ENCODE results near the gene SPRYD3.
"Not testable (repeated sequence)": the region's sequence is repeated elsewhere in the genome, so short reads cannot be mapped to it uniquely, and the experiment has no call there.

Gene SPRYD3

DNA sequence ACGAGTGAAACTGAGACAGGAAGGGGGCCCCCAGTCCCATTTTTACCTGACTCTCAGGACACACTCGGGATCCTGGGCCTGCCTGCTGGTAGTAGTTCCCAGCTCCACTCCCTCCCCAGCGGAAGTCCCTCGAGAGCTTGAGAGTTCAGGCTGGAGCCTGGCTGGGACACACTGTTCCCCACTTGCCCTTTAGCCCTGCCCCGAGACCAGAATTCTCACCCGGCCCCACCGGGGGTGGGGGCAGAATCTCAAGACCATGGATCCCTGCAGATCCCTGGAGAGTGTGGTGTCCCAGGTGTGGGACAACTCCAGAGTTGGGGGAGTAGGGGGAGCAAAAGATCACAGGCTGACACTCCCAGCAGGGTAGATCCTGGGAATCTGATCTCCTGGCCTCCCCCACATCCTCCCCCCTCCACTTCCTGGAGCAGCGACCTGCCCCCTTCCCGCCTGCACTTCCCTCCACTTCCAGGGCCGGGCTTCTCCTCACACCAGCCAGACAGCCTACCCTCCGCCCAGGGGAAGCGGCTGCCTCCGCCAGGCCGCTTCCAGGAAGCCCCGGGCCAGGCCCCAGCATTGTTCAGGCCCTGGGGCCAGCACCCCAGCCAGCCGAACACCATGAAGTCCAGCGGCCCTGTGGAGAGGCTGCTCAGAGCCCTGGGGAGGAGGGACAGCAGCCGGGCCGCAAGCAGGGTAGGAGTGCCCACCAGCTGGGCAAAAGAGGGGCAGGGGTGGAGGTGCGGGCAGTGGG is 29.4 kb downstream of the SPRYD3 start, which contains the start of gene TNS2:
TNS2 (plus strand) TSS at position 495 of the 748 bp plus-strand sequence; CDS start at position 616, 121 bp downstream.
- DNase-seq: no peak

DNA sequence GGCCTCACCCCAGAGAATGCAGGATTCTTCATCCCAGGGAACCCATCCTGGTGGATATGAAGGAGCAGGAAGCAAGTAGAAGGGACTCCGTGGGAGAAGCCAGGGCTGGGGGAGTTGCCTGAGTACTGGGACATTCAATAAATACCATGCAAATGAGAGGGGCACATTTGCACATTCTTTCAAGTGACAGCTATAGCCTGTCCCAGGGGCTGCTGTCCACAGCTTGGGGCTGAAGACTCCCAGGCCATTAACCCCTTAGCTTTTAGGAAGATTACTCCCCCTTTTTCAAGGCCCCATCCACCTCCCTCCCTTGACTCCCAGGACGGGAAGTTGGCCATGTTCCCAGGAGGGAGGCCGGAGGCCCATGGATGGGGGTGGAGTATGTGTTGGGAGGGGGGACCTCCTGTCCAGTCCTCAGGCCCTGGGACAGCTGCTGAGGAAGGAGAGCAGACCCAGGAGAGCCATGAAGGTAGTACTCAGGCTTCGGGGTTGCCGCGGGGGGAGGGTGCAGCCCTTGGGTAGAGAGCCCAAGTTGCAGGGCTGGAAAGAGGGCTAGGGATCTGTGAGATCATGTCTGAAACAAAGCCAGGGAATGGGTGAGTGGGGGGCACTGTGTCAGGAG is 30.3 kb downstream of the SPRYD3 start:
- peak in 1 of 2 experiments; percentile 55 for DNase-seq

DNA sequence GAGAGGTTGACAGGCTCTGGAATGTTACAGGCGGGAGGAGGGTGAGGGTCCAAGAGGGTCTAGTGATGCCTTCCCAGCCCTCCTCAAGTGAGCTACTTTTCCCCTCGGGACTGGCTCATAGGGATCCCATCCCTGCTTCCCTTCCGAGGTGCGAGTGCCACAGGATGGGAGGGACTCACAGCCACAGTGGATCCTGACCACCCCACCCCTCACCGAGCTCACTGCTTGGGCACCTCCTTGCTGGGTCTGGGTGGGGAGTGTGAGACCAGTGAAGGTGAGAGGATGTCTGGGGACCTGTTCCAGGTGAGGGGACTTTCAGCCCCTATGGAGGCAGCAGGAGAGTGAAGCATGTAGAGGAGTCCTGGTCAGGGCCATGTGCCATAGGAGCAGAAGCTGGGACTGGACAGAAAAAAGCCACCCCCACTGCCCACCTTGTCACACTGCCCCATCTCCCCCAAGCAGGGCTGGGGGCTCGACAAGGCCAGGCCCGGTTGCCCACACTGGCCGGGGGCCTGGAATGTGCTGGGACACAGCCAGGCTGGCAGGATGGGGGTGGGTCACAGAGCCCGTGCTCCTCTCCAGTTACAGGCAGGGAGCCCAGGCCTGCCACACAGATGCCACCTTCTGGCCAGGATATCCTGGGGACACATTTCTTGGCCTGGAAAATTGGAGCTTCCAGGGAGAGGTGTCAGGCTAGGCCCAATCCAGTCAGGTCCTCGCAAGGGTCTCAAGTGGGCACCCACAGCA is 31.0 kb downstream of the SPRYD3 start:
- peak in 1 of 2 experiments; percentile 69 for DNase-seq

DNA sequence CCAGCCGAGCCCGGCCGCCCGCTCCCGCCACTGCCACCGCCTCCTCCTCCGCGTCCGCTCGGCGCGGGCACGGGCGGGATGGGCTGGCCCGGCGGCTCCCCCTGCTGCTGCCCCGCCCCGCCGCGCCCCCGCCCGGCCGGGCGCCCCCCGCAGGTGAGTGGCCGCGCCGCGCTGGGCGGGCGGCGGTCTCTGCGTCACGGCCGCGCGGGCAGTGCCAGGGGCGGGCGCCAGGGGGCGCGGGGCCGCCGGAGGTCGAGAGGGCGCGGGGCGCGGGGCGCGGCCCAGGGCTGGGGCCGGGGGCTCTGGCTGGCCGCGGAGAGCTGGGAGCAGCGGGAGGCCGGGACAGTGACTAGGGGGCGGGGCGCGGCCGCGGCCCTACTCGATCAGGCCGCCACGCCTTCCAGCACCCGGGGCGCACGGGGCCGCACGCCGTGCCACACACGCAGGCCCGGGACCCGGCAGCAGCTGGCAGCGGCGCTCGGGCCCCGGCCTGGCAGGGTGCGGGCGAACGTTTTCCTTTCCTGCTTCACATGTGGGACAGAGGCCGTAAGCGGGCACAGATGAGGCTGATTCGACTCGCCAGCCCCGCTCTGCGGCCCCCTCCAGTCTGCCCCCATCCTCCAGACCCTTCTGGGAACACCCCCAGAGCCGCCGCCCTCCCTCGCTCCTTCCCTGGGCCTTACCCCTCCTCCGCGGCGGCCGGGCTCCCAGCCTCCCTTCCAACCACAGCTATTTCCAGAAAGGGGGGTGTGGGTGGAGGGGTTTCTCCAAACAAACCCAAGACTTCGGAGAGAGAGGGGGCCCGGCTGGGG is 31.8 kb downstream of the SPRYD3 start:
- peak in 1 of 2 experiments; percentile 76 for DNase-seq

DNA sequence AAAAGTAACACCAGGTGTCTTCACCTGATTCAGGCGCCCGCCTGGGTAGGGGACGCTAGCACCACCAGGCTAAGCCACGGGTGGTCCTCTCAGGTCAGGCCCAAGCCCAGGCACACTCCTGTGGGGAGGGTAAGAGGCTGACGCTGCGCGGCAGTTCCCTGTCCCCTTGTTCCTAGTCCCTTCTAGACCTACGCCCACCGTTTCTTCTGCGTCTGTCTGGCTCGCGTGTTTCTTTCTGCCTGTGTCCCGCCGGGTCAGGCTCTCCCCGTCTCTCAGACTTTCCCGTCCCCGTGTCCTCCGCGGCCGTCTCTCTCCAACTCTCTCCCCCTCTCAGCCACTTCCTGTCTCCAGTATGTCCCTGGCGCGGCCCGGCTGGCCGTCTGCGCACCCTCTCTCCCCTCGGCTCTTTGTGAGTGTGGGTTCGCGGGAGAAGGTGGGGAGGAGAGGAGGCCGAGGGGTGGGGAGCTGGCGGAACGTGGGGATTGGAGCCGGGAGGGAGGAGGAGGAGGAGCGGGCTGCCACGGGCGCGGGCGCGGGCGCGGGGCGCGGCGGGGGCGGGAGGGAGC is 32.5 kb downstream of the SPRYD3 start:
- peak in 1 of 2 experiments; percentile 64 for DNase-seq

DNA sequence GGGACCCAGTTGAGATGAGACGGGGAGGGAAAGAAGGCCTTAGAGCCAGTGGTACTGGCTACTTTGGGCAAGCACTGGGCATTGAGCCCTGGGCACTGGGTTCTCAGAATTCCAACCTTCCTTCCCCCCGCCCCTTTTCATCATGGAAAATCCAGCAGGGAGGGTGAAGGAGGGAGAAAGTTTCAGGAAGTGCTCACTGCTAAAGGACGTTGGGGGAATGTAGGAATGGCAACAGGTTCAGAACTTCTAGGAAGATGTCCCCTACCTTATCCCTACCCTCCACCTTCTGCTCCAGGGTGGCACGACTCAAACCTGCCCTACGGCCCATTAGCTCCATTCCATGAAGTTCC is 33.5 kb downstream of the SPRYD3 start:
- no peak for DNase-seq

DNA sequence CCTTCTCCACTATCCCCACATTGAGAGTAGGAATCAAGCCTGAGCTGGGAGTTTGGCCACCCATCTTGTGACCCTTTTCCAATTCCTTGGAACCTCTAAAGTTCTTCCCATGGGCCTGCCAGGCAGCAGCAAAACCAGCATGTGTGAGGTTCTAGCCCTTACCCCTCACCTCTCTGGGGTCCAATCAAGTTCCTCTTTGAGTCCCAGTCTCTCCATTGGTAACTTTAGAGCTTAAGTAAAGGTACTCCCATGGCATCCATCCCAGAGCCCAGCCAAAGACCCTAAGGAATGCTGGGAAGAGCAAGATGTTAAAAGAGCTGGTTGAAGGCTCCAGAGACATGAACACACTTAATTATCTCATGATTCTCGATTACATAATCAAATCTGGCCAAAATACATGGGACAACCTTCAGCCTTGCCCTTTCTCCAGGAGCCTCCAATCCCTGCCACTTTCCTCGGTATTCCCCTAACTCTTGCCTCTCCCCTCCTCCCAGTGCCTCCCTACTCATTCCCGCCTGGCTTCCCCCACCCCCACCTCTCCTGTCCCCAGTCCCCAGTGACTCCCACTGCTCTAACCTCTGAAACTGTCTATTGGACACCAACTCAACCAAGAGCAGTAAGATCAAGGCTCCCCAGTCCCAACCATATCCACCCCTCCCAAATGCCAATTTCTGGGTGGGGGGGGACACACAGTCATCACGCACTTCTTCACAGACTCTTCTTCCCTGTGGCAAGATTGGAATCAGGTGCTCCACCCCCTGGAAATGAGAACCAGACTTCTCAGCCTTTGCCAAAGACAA is 34.1 kb downstream of the SPRYD3 start:
- DNase-seq: no peak

DNA sequence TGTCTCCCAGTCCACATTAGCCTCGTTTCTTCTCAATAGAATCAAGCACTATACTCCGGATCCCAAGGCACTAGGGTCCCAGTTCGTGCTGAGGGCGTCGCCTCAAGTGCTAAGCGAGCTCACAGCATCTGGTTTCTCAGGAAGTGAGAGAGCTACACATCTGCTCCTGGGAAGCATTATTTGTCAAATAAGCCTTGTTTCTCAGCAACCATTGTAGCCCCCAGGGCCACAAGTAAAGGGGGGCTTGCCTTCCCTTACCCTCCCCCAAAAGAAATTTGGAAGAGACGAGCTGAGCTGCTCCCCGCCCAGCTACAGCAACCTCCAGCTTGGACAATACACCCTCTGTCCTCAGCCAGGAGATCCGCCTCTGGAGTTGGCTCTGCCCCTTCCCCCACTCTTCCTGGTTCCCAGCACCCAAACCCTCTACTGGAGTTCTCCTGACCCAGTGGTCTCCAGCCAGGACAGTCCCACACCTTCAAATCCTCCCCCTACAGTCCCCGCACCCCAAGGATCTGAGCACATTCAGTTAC is 35.1 kb downstream of the SPRYD3 start:
- no peak for DNase-seq

DNA sequence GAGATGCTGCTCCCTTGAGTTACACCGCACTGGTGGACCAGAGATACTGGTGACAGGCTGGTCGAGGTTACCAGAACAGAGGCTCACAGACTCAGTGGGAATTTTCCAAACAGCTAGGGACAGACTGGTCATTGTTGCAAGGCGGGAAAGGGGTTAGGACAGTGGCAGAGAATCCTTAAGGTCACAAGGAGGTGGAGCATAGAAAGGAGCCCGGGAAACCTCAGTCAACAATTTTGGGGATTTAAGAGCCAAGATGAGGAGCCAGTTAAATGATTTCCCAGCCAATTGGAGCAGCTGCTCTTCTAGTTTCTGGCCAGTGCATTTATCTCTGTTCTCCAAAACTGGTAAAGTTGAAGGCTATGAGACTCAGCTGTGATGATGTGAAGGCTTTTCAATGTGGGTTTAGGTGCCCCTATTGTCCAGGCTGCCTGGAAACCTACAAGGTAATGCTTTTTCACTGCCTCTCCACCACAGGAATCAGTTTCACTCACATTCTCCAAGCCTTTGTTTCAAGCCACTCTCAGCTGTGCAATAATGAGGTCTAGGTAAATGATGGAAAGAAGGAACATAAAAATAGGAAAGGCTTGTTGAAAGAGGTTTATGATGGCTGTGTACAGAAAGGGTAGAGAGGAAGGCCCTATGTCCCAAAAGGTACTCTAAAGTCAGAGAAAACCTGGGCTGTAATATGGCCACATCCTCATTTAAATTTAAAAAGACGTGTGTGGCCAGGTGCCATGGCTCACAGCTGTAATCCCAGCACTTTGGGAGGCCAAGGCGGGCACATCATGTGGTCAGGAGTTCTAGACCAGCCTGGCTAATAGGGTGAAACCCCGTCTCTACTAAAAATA is 36.4 kb downstream of the SPRYD3 start:
- DNase-seq: no peak

DNA sequence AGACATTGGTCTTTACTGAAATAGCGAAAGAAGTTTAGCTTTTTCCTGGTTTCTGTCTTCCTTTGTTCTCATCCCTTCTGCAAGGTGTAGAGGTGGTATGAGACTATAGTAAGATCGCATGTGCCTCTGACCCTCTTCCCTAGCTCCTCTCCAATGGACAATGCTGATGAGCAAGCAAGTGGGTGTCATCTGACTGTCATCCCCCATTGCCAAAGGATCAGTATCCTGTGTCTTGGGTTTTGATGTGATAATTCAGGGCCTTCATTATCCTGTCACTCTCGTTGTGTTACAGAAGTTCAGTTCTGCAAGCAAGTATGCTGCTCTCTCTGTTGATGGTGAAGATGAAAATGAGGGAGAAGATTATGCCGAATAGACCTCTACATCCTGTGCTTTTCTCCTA is 39.3 kb downstream of the SPRYD3 start:
- no peak for DNase-seq

DNA sequence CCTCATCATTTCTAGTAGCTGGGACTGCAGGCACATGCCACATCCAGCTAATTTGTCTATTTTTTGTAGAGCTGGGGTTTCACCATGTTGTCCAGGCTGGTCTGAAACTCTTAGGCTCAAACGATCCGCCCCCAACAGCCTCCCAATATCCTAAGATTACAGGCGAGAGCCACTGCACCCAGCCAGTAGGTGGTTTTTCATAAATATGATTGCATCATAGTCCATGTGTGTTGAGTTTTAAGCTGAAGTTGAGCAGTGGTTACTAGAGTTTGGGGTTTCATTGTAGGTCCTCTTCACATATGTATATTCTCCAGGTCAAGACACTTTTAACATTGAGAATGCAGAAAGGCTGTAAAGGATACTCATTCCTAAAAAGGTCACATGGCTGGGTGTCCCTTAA is 42.4 kb downstream of the SPRYD3 start:
- no peak for DNase-seq

DNA sequence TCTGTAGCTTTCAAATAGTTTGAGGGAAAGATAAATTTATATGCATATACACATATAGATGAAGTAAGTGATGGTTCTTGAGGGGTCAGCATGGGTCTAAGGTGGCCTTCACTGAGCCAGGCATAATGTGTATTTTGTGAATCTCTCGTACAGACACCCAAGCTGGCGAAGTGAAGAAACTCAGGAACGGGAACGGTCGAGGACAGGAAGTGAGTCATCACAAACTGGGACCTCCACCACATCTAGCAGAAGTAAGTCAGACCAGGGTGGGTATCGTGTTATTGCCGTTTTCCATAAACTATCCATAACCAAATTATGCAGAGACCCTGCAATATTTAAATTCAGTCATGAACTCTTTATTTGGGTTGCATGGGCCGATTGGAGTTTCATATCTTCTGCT is 44.7 kb downstream of the SPRYD3 start:
- no peak for DNase-seq

DNA sequence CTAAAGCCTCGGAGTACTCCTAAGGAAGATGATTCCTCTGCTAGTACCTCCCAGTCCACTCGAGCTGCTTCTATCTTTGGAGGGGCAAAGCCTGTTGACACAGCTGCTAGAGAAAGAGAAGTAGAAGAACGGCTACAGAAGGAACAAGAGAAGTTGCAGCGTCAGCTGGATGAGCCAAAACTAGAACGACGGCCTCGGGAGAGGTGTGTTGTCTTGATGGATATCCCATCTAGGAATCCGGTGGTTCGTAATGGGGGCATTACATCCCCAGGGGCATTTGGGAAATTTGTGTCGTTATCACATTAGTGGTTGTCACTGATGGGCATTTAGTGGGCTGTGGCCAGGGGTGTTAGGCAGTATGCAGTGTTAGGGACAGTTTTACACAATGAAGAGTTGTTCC is 45.4 kb downstream of the SPRYD3 start:
- not testable (repeated sequence) for DNase-seq

DNA sequence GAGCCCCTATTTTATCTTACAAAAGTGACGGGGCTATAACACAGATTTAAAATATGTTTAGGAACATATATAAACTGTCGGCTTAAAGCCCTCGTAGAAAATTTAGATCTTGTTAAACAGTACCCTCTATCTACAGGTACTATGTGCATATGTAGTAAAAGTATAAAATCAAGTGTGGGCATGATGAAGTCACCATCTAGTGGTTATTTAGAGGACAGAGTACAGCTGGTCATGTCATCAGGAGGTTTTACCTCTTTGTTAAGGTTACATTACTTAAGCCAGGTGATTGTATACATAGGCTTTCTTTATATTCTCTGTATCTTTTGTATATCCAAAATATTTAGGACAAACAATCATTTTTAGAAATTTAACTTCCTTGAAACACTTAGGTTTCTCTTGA is 47.6 kb downstream of the SPRYD3 start:
- no peak for DNase-seq

DNA sequence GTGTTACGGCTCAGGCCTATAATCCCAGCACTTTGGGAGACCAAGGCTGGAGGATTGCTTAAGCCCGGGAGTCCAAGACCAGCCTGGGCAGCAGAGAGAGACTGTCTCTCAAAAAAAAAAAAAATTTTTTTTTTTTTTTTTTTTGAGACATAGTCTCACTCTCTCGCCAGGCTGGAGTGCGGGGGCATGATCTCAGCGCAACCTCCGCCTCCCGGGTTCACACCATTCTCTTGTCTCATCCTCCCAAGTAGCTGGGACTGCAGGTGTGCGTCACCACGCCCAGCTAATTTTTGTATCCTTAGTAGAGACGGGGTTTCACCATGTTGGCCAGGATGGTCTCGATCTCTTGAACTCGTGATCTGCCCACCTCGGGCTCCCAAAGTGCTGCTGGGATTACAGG is 52.2 kb downstream of the SPRYD3 start:
- not testable (repeated sequence) for DNase-seq

DNA sequence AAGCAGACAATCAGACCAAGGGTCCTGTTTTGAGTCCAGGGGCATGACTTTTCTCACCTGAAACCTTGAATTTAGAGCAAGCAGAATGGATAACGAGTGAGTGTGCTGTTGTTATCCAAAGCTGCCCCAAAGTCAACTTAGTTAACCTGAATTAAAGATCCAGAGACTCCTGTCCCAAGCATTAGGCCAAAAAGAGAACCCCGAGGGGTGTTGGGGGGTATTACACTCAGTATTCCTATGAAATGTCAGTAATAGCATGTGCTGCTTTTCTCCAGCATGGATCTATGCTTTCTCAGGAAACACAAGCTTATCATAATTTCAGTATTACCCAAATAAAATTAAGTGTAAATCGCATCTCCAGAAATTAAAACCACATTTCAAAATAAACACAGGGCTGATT is 53.9 kb downstream of the SPRYD3 start:
- no peak for DNase-seq

DNA sequence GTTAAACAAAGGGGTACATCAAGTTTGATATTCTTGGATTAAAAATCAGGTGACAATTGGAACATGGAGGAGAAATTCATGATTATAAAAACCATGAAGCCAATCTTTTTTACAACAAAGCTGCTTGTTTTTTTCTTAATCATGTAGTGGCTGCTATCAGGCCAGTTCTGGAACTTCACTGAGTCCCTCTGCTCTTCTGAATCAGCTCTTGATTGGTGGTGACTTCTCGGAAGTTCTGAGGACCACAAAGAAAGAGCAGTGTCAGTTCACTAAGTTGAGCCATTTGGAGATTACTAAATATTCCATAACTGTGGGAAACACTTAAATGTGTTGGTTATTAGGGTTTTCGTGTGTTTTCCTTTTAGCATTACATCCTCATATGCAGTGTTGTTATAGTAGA is 64.5 kb downstream of the SPRYD3 start:
- no peak for DNase-seq
